Measurements from ENCODE around the gene LORICRIN.

The LORICRIN gene

DNA sequence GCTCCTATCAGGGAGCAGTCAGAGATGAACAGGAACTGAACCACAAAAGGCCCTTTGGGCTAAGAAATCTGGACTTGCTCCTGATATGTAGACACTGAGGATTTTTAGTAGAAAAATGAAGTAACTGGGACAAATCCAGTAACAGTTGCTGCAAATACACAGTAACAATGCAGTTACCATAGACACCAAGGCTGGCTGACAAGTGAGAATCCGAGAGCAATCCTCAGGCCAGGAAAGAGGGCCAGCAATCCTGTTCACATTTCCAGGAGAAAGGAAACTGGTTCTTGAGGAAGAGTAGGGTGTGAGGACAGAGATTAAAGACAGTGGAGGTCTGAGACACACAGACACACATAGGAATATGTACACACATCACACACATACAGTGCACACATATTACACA lies 9.3 kb upstream of the LORICRIN start:
- no peak for DNase-seq (ENCODE audit: low read depth, low spot score)

DNA sequence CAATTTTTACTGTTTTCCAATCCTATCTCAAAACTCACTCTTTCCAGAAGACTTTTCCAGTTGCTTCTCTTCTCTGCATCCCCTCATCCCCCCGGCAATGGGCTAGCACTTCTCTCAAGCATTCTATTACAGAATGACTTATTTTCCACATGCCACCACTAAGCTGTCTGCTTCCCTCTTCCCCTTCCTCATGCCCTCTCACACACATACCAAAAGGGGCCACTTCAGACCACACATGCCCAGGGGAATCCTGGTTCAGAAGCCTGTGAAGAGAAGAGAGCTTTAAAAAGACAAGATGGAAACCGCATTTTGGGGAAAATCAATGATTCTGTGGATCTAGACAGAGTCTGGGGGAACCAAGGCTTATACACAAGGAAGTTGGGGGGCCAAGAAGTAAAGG lies 8.4 kb upstream of the LORICRIN start:
- DNase-seq (ENCODE audit: low read depth, low spot score) = no peak

DNA sequence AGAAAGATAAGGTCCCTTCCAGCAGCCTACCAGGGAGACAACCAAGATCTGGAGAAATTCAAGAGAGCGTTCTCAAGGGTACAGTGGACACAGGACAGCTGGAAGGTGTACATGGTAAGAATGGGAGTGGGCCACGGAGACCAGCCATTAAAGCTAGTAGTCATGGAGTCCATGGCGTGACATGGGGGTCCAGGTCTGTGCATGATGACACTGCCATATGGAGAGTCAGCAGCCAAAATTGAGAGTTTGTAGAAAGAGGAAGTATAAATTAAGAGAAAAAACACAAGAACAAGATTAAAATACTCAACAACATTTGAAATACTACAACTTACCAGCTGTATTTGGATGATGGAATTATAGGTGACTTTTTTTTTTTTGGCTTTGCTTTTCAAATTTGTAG lies 7.9 kb upstream of the LORICRIN start:
- no peak for DNase-seq (ENCODE audit: low read depth, low spot score)

DNA sequence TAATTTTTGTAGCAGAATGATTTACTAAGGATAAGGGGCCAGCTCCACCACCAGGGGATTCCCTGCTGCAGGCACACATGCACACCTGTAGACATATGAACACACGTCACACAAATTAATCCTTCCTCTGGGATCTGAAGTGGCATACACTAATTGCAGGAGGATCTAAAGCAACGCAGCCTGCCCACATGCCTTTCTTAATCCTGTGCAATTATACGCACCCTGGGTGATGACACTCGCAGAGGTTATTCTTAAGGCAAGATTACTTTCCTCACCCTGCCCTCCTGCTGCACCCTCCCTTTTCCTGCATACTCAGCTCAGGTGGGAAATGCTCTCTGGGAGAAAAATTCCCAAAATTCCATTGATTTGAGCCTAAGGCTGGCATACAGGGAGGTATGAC lies 7.5 kb upstream of the LORICRIN start:
- DNase-seq (ENCODE audit: low read depth, low spot score) = no peak

DNA sequence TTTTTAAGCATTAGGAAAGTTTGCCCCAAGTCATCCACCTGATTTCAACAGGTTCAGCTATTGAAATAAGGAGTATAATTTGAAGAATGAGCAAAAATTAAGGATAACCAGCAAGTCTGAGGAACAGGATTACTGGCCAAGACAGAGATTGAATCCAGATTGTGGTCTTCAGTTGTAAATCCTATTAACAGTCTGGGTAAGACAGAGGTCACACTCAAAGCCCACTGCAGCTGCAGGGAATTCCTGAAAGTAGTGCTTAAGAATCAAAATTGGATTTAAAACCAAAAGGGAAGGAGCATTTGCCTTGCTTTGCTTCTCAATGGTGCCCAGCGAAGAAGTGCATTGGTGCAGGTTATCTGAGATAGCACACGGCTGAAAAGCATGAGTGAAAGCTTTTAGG lies 6.4 kb upstream of the LORICRIN start:
- DNase-seq (ENCODE audit: low read depth, low spot score) = no peak

DNA sequence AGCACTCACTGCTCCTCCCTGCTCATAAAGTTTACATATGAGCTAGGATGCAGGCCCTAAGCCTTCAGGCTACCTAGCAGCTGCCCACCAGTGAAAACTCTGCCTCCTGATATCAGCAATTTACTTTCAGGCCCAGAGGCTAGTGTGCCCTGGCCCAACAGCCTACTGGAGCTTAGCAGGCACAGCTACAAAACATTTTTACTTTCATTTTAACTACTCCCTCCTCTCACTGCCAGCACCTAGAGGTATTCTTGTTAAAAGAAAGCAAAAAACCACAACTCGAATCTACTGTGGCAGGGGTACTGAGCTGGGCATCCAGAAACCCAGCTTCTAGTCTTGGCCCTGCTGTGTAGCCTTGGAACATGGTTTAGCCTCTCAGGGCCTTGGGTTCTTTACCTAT lies 5.8 kb upstream of the LORICRIN start:
- no peak for DNase-seq (ENCODE audit: low read depth, low spot score)

DNA sequence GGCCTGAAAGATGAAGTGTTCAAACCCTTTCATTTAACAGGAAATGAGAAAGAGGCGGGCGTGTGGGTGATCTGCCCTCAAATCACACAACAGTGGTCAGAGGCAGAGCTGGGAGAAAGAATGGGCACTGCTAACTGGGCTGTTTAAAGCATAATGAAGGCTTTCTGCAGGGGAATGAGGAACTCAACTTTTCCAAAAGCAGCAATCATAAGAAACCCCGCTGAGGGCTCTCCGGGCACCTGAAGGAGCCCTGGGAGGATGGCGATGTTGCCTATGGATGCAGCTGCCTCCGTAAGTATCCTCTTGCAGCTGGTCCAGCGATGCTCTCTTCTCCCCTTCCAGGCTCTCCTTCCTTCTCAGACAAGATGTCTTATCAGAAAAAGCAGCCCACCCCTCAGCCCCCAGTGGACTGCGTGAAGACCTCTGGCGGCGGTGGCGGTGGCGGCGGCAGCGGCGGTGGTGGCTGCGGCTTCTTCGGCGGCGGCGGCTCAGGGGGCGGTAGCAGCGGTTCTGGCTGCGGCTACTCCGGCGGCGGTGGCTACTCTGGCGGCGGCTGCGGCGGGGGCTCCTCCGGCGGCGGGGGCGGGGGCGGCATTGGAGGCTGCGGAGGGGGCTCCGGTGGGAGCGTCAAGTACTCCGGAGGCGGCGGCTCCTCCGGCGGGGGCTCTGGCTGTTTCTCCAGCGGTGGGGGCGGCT lies 1.2 kb downstream of the LORICRIN start:
- no peak for DNase-seq (ENCODE audit: low read depth, low spot score)

DNA sequence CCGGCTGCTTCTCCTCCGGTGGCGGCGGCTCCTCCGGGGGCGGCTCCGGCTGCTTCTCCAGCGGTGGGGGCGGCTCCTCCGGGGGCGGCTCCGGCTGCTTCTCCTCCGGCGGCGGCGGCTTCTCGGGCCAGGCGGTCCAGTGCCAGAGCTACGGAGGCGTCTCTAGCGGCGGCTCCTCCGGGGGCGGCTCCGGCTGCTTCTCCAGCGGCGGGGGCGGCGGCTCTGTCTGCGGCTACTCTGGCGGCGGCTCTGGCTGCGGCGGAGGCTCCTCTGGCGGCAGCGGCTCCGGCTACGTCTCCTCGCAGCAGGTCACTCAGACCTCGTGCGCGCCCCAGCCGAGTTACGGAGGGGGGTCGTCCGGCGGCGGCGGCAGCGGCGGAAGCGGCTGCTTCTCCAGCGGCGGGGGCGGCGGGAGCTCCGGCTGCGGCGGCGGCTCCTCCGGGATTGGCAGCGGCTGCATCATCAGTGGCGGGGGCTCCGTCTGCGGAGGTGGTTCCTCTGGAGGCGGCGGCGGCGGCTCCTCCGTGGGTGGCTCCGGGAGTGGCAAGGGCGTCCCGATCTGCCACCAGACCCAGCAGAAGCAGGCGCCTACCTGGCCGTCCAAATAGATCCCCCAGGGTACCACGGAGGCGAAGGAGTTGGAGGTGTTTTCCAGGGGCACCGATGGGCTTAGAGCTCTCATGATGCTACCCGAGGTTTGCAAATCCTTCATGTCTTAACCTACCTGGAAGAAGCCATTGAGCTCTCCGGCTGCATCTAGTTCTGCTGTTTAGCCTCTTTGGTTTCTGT lies 2.0 kb downstream of the LORICRIN start:
- no peak for DNase-seq (ENCODE audit: low read depth, low spot score)

DNA sequence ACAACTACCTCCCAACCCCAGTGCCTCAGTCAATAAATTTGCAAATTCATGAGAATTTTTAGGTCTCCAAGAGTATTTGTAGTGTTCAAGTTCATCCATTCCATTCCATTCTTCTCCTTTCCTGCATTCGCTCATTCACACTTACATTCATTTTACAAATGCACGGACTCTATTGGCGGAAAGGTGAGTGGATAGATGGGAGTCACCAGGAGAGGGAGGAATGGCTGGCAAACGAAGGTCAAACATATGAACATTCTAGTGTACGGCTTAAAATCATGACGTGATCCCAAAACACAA lies 2.5 kb downstream of the LORICRIN start:
- DNase-seq (ENCODE audit: low read depth, low spot score) = no peak

DNA sequence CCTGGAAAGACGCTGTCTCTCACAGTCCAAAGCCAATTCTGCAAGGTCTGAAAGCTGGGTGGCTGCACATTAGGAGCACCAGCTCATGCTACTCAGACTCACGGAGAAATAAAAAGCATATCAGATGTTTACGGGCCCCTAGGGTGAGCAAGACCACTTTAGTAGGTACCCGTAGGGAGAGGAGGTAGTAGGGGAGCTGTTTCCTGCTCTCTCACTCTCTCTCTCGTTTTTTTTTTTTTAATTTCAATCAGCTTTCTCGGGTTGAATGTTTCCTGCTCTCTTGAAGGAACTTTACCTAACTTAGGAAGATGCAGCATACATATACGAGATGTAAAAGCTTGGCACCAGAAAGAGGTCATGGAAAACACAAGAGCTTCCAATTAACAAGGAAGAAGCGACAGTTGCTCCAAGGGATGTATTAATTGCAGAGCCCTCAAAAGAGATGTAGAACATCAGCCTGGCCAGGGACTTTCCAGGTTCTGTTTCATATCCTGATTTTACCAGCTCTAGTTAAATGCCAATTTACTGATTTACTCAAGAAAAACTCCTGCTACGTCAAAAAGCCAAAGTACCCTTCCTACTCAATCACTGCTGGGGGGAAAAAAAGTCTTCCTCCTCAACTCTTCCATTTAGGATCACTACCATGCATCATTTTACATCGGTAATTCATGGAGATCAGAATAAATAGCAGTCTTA lies 3.1 kb downstream of the LORICRIN start:
- DNase-seq (ENCODE audit: low read depth, low spot score) = no peak

DNA sequence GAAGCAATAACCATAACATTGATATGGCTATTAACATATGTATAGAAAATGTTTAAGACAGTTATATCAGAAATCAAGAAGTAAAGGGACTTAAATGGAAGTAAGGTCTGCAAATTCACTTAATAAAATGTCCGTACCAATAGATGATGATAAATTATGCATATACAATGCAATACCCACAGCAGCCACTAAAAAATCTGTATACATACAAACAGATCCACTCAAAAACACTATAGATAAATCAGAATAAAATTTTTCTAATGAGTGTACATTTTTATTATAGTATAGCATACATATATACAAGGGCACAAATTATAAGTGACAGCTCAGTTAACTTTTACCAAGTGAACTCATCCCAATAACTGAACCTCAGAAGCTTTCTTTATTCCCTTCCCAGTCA lies 6.0 kb downstream of the LORICRIN start:
- DNase-seq (ENCODE audit: low read depth, low spot score) = no peak

DNA sequence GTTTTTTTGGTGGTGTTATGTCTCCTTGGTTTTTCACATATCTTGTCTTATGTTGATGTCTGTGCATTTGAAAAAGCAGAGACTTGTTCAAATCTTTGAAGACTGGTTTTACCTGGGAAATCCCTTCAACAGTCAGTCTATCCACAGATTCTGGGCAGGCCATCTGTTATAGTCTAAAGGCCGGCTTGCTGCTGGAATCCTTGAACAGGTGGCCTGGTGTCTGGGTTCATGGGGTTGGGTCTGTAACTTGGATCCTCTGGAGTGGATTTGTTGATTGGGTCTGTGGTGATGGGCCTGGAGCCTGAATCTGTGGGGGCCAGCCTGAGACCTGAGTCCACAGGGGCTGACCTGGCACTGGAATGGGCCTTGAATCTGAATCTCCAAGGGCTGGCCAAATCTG lies 12.2 kb downstream of the LORICRIN start:
- no peak for DNase-seq (ENCODE audit: low read depth, low spot score)

DNA sequence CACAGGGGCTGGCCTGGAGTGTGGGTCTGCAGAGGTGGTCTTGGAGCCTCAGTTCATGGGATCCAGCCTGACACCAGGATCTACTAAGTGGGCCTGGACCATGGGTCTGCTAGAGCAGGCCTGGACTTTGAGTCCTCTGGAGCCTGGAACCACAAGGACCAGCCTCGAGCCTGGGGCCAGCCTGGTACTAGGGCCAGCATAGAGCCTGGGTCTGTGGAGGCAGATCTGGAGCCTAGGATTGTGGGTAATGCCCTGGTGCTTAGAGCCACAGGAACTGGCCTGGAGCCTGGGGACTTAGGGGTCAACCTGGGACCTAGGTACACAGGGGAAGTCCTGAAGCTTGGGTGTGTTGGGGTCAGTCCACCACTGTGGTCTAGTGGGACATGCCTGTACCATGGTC lies 12.7 kb downstream of the LORICRIN start:
- no peak for DNase-seq (ENCODE audit: low read depth, low spot score)

DNA sequence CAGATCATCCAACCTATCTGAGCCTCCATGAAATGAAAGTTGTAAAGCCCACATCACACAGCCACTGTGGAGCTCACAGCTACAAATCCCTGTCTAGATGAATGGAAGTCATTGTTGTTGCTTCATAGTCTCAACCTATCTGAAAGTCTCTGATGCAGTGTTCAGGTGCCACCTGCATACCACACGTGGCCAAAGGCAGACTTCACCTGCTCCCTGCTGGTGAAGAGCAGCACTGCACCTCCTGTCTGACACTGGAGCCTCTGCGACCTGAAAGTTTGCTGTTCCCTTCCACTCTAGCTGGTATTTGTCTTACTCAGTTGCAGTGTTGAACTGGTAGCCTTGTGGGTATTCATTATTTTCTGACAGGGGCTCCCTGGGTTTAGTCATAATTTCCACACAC lies 18.4 kb downstream of the LORICRIN start:
- no peak for DNase-seq (ENCODE audit: low read depth, low spot score)

DNA sequence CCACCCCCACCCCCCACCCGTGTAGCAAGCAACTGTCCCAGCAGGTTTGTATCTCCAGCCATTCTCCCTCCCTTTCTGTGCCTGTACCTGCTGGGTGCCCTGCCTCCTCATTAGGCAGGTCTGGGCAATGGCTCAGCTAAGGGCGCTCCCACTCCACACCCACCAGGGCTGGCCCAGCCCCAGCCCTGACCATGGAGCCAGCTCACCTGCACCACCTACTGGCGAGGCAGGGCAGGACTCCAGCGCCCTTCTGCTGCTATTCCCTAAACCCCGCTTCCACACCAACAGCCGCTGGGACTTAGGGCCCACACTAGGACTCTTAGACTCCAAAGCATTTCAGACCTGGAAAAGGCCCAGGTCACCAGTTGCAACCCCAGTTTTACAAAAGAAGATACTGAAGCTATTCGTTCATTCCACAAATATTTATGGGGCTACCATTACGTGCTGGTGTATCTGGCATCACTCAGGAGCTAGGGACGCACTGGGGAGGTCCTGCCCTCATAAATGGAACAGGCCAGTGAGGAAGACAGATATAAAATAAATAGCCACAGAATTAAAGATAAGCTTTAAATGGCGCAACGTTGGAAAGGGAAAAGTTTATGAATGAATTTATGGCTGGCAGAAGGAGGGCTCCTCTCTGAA lies 29.3 kb downstream of the LORICRIN start:
- DNase-seq (ENCODE audit: low read depth, low spot score) = no peak

DNA sequence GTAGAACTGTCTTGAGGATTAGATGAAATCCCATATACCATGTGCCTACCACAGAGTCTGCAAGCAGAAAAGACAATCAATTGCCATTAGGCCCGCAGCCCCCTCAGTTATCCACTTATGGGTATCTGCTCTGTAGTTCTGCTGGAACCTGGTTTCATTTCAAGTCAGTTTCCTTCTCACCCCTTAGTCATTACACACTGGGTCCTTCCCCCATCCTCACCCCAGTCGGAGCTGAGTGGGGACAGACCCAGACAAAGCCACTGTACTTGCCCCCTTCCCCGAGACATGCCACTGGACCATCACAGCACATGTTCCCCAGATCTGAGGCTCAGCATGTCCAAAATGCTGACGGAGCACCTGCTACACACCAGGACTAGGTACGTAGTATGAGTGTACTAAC lies 32.0 kb downstream of the LORICRIN start:
- DNase-seq (ENCODE audit: low read depth, low spot score) = no peak

DNA sequence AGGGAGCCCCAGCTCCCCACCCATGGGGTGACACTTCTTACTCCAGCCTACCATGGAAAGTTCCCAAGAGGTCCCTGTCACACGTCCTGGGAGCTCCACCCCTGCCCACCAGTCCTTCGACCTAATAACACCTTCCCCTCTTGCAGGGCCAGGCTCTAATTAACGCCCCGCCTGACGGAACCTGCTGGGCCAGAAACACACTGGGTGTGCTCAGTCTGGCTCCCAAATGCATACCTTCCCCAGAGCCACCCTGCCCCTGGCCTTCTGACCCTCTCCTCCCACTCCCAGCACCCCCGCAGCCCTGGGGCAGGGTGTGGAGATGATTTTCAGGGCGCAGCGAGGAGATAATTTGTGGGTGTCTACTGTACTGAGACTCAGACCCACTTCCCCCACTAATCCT lies 32.7 kb downstream of the LORICRIN start:
- no peak for DNase-seq (ENCODE audit: low read depth, low spot score)

DNA sequence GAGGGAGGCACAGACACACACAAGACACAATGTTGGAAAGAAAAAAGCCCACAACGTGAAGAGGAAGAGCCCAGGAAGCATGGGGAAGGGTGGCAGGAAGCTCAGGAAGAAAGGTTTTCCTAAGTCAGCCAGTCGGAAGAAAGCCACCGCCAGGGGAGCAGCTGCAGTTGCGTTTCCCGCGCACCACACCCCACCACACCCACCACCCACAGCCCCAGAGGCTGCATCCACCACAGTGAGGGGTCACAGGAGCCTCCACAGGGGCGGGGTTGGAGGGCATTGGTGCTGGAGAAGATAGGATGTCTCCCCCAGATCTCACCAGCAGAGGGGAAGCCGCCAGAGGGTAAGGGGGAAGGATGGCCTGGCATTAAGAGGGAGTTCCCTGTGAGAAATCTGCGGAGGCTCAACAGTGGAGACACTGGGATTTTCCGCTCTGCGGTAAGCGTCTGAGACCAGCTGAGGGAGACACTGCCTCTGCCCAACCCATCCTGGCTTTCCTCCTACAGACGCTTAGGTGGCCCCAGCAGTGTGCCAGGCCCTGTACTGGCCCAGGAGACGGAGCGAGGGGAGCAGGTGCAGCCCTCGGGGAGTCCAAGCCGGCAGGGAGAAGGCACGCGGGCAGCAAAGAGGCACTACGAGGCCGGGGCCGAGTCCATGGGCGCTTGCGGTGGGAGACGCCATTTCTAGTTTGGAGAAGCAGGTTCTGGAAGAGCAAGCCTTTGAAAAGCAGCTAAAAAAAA lies 33.4 kb downstream of the LORICRIN start:
- no peak for DNase-seq (ENCODE audit: low read depth, low spot score)

DNA sequence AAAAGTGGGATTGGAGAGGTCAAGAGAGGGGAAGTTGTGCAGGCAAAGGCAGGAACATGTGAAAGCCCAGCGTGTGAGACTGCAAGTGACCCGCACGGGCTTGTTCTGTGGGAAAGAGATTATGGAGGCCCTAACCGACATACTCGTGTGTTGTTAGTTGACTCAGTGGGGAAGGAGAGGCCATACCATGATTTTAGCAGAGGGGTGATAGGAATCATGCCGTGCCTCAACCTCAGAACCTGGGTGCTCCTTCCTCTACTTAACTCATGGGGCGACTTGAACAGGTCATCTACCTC lies 33.9 kb downstream of the LORICRIN start:
- DNase-seq (ENCODE audit: low read depth, low spot score) = no peak

DNA sequence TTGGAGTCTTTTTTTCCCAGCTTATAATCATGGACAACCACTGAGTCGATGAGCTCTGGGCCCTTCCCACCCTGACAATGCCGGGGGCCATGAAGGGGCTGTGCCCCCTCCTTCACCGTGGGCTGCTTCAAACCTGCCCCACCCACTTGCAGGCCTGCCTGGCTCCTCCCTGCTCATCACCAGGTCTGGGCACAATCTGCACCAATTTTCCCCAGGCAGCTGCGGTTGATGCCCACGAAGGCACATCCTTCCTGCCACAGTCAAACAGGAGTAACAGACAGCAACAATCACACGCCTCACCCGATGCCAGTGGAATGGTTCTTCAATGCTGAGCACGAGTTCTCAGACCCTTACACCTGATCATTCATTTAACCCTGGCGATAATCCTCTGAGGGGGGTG lies 34.4 kb downstream of the LORICRIN start:
- no peak for DNase-seq (ENCODE audit: low read depth, low spot score)

DNA sequence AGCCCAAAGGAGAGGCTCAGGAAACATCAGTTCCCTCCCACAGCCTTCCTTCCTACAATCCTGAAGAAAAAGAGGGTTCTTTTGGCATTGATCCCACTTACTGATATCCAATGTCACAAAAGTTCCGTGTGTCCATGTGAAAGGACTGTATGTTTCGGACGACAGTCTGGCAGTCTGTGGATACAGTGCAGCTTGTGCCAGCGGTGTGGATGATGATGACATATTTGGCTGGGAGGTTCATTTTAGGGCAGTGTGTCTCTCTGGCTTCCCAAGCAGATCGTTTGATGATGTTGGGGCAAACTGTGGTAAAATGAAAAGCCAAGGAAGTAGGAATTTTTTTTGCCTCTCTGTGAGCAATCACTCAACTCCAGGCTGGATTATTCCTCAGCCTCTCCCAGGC lies 42.8 kb downstream of the LORICRIN start:
- no peak for DNase-seq (ENCODE audit: low read depth, low spot score)

DNA sequence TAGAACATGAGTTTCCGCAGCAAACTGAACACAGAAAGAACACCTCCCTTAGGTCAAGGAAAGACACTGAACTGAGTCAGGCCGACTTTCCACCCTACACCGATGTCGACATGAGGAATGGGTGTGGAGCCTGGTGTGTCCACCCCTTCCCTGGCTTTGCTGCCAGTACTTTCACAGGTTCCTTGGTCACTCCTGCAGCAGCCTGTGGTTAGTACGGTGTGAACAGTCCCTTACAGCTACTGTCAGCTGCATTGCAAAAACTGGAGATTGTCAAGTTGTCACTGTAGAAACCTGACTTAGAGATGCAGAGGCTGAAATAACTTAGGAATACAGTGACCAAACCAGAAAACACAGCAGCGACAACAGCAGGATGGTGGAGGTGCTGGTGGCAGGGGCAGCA lies 46.2 kb downstream of the LORICRIN start:
- DNase-seq (ENCODE audit: low read depth, low spot score) = no peak
